Endothelial cell (in vitro differentiated cells): ENCODE measurements around the gene CELF5. TPM values are rescaled to one million over a fixed set of nuclear protein-coding genes. Genes with fewer than 3 reads are reported as not detected.

Source experiments
- DNase-seq: peaks from one replicate; pipeline ENCODE4 v3.0.0; 2021; ENCODE audit warnings: low spot score
- H3K27ac Mint-ChIP-seq: one replicate; pipeline ENCODE4 v1.8.0; 2021; ENCODE audit warnings: mixed read lengths, inconsistent platforms; ENCODE audit not compliant: unreplicated experiment
- H3K27me3 Mint-ChIP-seq: one replicate; pipeline ENCODE4 v1.8.0; 2021; ENCODE audit warnings: mild to moderate bottlenecking, moderate library complexity, mixed read lengths, inconsistent platforms; ENCODE audit not compliant: unreplicated experiment
- H3K36me3 Mint-ChIP-seq: one replicate; pipeline ENCODE4 v1.8.0; 2021; ENCODE audit warnings: mild to moderate bottlenecking, low read depth, mixed read lengths, inconsistent platforms; ENCODE audit not compliant: unreplicated experiment
- H3K4me1 Mint-ChIP-seq: one replicate; pipeline ENCODE4 v1.8.0; 2021; ENCODE audit warnings: mild to moderate bottlenecking, mixed read lengths, inconsistent platforms; ENCODE audit not compliant: unreplicated experiment
- H3K4me3 Mint-ChIP-seq: one replicate; pipeline ENCODE4 v1.8.0; 2021; ENCODE audit warnings: mild to moderate bottlenecking, mixed read lengths, inconsistent platforms; ENCODE audit not compliant: unreplicated experiment
- H3K9me3 Mint-ChIP-seq: one replicate; pipeline ENCODE4 v1.8.0; 2021; ENCODE audit warnings: mixed read lengths, inconsistent platforms; ENCODE audit not compliant: unreplicated experiment
- total RNA-seq: library from RNA; stranded (reverse); fragmentation: NEBNext Ultra II Directional; extraction: Animal tissue kit (Norgen Biotek cat#: 25700); gene quantifications from one replicate; pipeline ENCODE4 v1.2.1, GENCODE V29; 2021; ENCODE audit not compliant: unreplicated experiment
- TF ChIP-seq, protein P1 (sequence below): fragments of 200-600 bp; sonication (generic); IDR thresholded peaks from one replicate; pipeline ENCODE4 v1.5.0; 2021; ENCODE audit warnings: antibody characterized with exemption; ENCODE audit not compliant: unreplicated experiment

The CELF5 gene
- total RNA-seq, 1 donor from 2014 or later, result 0.38 TPM

DNA sequence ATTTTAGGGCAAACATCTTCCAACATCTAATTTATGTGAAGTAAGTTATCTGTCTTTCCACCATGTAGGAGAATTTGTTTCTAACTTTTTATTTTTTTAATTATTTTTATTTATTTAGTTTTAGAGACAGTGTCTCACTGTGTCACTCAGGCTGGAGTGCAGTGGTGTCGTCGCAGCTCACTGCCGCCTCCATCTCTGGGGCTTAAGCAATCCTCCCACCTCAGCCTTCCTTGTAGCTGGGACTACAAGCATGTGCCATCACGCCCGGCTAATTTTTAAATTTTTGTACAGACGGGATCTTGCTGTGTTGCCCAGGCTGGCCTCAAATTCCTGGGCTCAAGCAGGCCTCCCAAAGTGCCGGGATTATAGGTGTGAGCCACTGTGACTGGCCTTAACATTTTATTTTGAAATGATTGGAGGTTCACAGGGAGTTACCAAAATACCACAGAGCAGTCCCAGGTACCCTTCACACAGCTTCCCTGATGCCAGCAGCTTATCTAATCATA lies 58.8 kb downstream of the CELF5 start:
- no peak for DNase-seq
- Mint-ChIP-seq H3K27ac (no peak overlapping the region), H3K4me1 (no peaks in the 10 kb centered on the region), H3K9me3 (no peaks in the 10 kb centered on the region), H3K4me3 (no peak overlapping the region), H3K36me3 (no peaks in the 10 kb centered on the region), H3K27me3 (peaks cover 11% of the 10 kb centered on the region)
- TF ChIP-seq, protein P1, sequence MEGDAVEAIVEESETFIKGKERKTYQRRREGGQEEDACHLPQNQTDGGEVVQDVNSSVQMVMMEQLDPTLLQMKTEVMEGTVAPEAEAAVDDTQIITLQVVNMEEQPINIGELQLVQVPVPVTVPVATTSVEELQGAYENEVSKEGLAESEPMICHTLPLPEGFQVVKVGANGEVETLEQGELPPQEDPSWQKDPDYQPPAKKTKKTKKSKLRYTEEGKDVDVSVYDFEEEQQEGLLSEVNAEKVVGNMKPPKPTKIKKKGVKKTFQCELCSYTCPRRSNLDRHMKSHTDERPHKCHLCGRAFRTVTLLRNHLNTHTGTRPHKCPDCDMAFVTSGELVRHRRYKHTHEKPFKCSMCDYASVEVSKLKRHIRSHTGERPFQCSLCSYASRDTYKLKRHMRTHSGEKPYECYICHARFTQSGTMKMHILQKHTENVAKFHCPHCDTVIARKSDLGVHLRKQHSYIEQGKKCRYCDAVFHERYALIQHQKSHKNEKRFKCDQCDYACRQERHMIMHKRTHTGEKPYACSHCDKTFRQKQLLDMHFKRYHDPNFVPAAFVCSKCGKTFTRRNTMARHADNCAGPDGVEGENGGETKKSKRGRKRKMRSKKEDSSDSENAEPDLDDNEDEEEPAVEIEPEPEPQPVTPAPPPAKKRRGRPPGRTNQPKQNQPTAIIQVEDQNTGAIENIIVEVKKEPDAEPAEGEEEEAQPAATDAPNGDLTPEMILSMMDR, result no peak

DNA sequence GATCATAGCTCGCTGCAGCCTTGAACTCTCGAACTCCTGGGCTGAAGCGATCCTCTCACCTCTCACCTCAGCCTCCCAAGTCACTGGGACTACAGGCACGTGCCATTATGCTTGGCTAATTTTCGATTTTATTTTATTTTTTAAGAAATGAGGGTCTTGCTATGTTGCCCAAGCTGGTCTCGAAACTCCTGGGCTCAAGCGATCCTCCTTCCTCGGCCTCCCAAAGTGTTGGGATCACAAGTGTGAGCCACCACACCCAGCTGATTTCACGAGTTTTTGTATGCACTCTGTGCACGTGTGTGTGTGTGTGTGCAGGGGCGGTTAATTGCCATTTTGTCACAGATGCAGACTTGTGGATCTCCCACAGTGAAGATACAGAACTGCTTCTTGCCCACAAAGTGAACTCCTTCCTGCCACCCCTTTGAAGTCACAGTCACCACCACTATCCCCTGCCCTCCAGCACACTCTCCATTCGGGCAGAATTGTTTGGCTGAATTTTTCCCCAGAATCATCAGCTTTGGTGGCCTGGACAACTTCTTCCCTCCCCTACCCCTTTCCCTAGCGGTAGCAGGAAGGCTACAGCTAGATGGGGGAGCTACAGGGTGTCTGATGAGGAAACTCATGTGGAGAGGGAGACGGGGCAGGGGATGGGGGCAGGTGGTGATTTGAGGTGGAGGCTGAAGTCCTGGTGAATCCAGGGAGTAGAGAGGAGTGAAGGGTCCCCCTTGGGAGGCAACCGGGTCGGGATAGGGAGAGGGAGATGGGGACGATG lies 59.6 kb downstream of the CELF5 start:
- Mint-ChIP-seq H3K4me3 (no peak overlapping the region), H3K27me3 (peaks cover 5% of the 10 kb centered on the region), H3K4me1 (no peaks in the 10 kb centered on the region), H3K9me3 (no peaks in the 10 kb centered on the region), H3K27ac (no peak overlapping the region), H3K36me3 (no peaks in the 10 kb centered on the region)
- TF ChIP-seq, protein P1, result no peak
- no peak for DNase-seq

DNA sequence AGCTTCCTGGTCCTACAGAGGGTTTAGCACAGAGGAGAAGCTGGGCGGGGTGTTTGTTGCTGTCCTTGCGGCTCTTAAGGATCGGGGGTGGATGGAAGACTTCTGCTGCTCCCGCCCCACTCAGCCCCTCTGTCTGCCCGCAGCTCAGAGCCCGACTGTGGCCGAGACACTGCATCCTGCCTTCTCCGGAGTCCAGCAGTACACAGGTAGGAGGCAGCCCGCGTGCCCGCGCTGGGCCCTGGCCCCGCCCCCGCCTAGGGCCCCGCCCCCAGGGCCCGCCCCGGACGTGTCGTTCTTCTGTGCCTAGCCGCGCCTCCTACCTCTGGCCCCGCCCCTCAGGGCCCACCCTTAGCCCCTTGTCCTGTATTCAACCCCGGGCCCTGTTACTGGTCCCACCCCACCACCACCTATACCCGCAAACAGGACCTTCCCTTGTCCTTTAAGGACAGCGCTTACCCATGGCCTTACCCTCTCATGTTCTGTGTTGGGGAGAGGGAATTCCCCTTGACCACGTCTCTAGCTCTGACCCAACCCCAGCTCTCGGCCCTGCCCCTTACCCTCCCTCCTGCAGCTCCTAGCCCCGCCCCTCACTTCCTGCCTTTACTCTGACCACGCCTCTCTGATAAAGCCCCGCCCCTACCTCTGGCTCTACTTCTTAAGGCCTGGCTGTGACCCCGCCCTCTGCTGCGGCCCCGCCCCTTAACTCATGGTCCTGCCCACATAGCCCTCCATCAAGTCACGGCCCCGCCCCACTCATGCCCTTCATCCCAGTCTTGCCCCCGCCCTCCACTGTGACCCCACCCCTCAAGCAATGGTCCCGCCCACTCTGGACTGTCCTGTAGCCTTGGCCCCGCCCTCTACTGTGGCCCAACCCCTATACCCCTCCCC lies 60.5 kb downstream of the CELF5 start:
- no peaks in the 10 kb centered on the region for H3K9me3 Mint-ChIP-seq
- H3K4me3 Mint-ChIP-seq, result no peak overlapping the region
- no peaks in the 10 kb centered on the region for H3K36me3 Mint-ChIP-seq
- peaks cover 5% of the 10 kb centered on the region for H3K27me3 Mint-ChIP-seq
- peak; percentile 48 for DNase-seq
- TF ChIP-seq, protein P1, result no peak
- H3K27ac Mint-ChIP-seq, result no peak overlapping the region
- no peaks in the 10 kb centered on the region for H3K4me1 Mint-ChIP-seq

DNA sequence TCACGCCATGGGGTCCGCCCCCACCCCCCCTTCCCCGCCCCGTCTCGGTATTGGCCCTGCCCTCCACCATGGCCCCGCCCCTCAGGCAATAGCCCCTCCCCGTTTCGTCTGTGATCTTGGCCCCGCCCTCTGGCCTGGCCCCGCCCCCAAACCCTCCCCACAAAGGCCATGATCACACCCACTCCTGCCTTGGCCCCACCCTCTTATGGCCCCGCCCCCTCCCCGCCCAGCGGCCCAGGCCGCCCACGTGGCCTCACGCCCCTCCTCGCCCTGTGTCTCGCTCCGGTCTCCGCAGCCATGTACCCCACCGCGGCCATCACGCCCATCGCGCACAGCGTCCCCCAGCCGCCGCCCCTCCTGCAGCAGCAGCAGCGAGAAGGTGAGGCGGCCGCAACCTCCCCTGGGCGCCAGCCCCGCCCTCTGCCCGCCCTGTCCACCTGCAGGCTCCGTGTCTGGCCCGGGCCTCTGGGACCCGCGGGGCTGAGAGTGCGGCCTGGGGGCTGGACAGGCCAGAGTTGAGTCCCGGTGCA lies 61.3 kb downstream of the CELF5 start:
- TF ChIP-seq, protein P1, result no peak
- no peaks in the 10 kb centered on the region for H3K9me3 Mint-ChIP-seq
- H3K27me3 Mint-ChIP-seq, result peaks cover 3% of the 10 kb centered on the region
- no peak overlapping the region for H3K4me3 Mint-ChIP-seq
- no peak overlapping the region for H3K27ac Mint-ChIP-seq
- H3K4me1 Mint-ChIP-seq, result no peaks in the 10 kb centered on the region
- no peaks in the 10 kb centered on the region for H3K36me3 Mint-ChIP-seq
- DNase-seq, result peak; percentile 64
